GM12878 (cell line): ENCODE data around the gene SNRPD3. TPM values are rescaled to one million over a fixed set of nuclear protein-coding genes. Genes with fewer than 3 reads are reported as not detected.
A peak's percentile ranks its signal among the peaks of the same experiment; 100 is the strongest.

ENCODE experiments used
- BHLHE40 ChIP-seq, 2 experiments: fragments of 450-650 bp in 1 of 2; IDR thresholded peaks; 2 replicates each; pipeline ENCODE4 v1.6.1; 2011 to 2017; ENCODE audit warnings: low read depth in 2 of 2, borderline replicate concordance in 1 of 2, improper control_type of control experiment in 1 of 2, low read length in 1 of 2, mild to moderate bottlenecking in 1 of 2
- CBX5 ChIP-seq: sonication (generic); IDR thresholded peaks from 2 replicates; pipeline ENCODE4 v1.6.1; 2016; ENCODE audit warnings: low read depth, moderate library complexity, mild to moderate bottlenecking, inconsistent platforms
- CEBPZ ChIP-seq: fragments of 150-350 bp; IDR thresholded peaks from 2 replicates; pipeline ENCODE4 v1.6.1; 2016; ENCODE audit warnings: low read depth, low read length
- CREB1 ChIP-seq: IDR thresholded peaks from 2 replicates; pipeline ENCODE4 v1.6.1; 2012; ENCODE audit warnings: low read depth, mild to moderate bottlenecking, inconsistent platforms
- EZH2 ChIP-seq: IDR thresholded peaks from 2 replicates; pipeline ENCODE4 v1.6.1; 2012; ENCODE audit warnings: low read depth, mild to moderate bottlenecking, control low read depth, inconsistent platforms, low read length, borderline replicate concordance; ENCODE audit not compliant: control insufficient read depth
- MTA2 ChIP-seq: fragments of 450-650 bp; IDR thresholded peaks from 2 replicates; pipeline ENCODE4 v1.6.1; 2016; ENCODE audit warnings: low read depth, mild to moderate bottlenecking, moderate library complexity
- RBBP5 ChIP-seq: fragments of 200-600 bp; sonication (generic); conservative IDR thresholded peaks from 2 replicates; pipeline ENCODE4 v1.6.1; 2016
- SREBF1 ChIP-seq: IDR thresholded peaks from 2 replicates; pipeline ENCODE4 v1.6.1; 2012; ENCODE audit warnings: mild to moderate bottlenecking, low read length
- SUZ12 ChIP-seq: fragments of 200-600 bp; sonication (generic); IDR thresholded peaks from one replicate; pipeline ENCODE4 v1.6.1; 2018; ENCODE audit warnings: antibody characterized with exemption, mild to moderate bottlenecking; ENCODE audit not compliant: unreplicated experiment
- TCF3 ChIP-seq: IDR thresholded peaks from 2 replicates; pipeline ENCODE4 v1.6.1; 2012; ENCODE audit warnings: low read depth, mild to moderate bottlenecking, low read length, borderline replicate concordance; ENCODE audit not compliant: insufficient read depth
- USF1 ChIP-seq: IDR thresholded peaks from 2 replicates; pipeline ENCODE4 v1.6.1; 2011; ENCODE audit warnings: borderline replicate concordance, low read depth, mild to moderate bottlenecking, moderate library complexity, mixed read lengths, low read length; ENCODE audit not compliant: insufficient read depth; ENCODE audit errors: extremely low read length
- ZBED1 ChIP-seq: IDR thresholded peaks from 2 replicates; pipeline ENCODE4 v1.6.1; 2016; ENCODE audit warnings: borderline replicate concordance
- ZBTB40 ChIP-seq: fragments of 450-650 bp; IDR thresholded peaks from 2 replicates; pipeline ENCODE4 v1.6.1; 2016; ENCODE audit warnings: mild to moderate bottlenecking, moderate library complexity, borderline replicate concordance
- ZNF217 ChIP-seq: fragments of 450-650 bp; IDR thresholded peaks from 2 replicates; pipeline ENCODE4 v1.6.1; 2017; ENCODE audit warnings: antibody characterized with exemption, mild to moderate bottlenecking
- ZNF687 ChIP-seq: fragments of 450-650 bp; IDR thresholded peaks from 2 replicates; pipeline ENCODE4 v1.6.1; 2017; ENCODE audit warnings: mild to moderate bottlenecking, moderate library complexity
- polyA plus RNA-seq, 11 experiments: library from polyadenylated mRNA; depleted of rRNA in 4 of 11; unstranded in 6 of 11; stranded (reverse) in 5 of 11; fragments of >200 nt; fragmentation: Nextera tagmentation in 4 of 11; fragmentation: Illumina TruSeq in 1 of 11; extraction: Ambion mirVana in 4 of 11; extraction: Trizol in 1 of 11; gene quantifications; 1 replicate in 1 of 11; 2 replicates in 10 of 11; pipeline versions ENCODE4 v1.2.1 to v1.2.3, GENCODE V29; 2011 to 2016; ENCODE audit warnings: inconsistent platforms in 2 of 11, missing spikeins in 2 of 11, low read depth in 1 of 11
- total RNA-seq, 4 experiments: library from RNA; depleted of rRNA in 3 of 4; stranded (reverse); fragments of >200 nt in 3 of 4; fragmentation: Illumina TruSeq in 1 of 4; extraction: Trizol in 1 of 4; gene quantifications; 2 replicates each; pipeline versions ENCODE4 v1.2.1 to v1.2.3, GENCODE V29; 2013 to 2021

SNRPD3 gene
- total and polyA plus RNA-seq, 10 of the 15 experiments (the other 5 are each of a cell fraction or from before 2014, with no cell fraction given), result 112 to 324 (median 242) TPM

GRCh38 chr22:24555165-24556039 lies at the start of gene SNRPD3 (continued):
- no peak; the same call in 1 of the 2 replicates for TF ChIP-seq ZNF687
- TF ChIP-seq MTA2, result peak; percentile 57; the same call in 1 of the 2 replicates
- peak; percentile 85; the same call in 1 of the 2 replicates for TF ChIP-seq RBBP5
- peak; percentile 99 for TF ChIP-seq ZBTB40
- no peak for TF ChIP-seq TCF3
- TF ChIP-seq CBX5, result no peak
- TF ChIP-seq CEBPZ, result no peak
- TF ChIP-seq BHLHE40 (IDR thresholded peaks at IDR 0.05; ENCODE audit: borderline replicate concordance in 1 of 2, low read depth in 2 of 2, low read length in 1 of 2), result peak; percentile 43 to 51; a peak in 3 of 4 replicates
- no peak; the same call in 1 of the 2 replicates for TF ChIP-seq ZBED1
- TF ChIP-seq CREB1, result peak; percentile 74
- no peak for TF ChIP-seq USF1
- no peak for TF ChIP-seq SUZ12
- TF ChIP-seq ZNF217, result peak; percentile 39; the same call in 1 of the 2 replicates
- no peak for TF ChIP-seq SREBF1
- no peak for TF ChIP-seq EZH2
